Body of pancreas (tissue), 4 donors: Measurements from ENCODE around the gene ATXN7L1. TPM values are rescaled to one million over a fixed set of nuclear protein-coding genes. Genes with fewer than 3 reads are reported as not detected.

Experiments
- ATAC-seq: fragments of 150-250 bp; one replicate; pipeline ENCODE4 v1.9.1; 2016
- DNase-seq, 4 donors: peaks; one replicate each; pipeline ENCODE4 v3.0.0-alpha.2; 2019
- H3K27ac ChIP-seq, 4 donors: fragments of 200-600 bp; sonication (generic); 1 replicate in 3 of 4; 2 replicates in 1 of 4; pipeline versions ENCODE4 v1.5.1 to v1.6.1; 2016 to 2019; ENCODE audit warnings: mild to moderate bottlenecking in 1 of 4, mixed read lengths in 1 of 4, moderate library complexity in 1 of 4
- H3K27me3 ChIP-seq, 2 donors: fragments of 200-600 bp; sonication (generic); one replicate each; pipeline ENCODE4 v1.6.0; 2016; ENCODE audit warnings: mild to moderate bottlenecking in 1 of 2
- H3K36me3 ChIP-seq, 2 donors: fragments of 200-600 bp; sonication (generic); replicated peaks in 1 of 2; 2 replicates each; pipeline ENCODE4 v1.5.1; 2016; ENCODE audit warnings: low read depth in 2 of 2; ENCODE audit not compliant: insufficient read depth in 1 of 2
- H3K4me1 ChIP-seq: fragments of 200-600 bp; sonication (generic); one replicate; pipeline ENCODE4 v1.6.0; 2016
- H3K4me3 ChIP-seq, 2 donors: fragments of 200-600 bp; sonication (generic); 1 replicate in 1 of 2; 2 replicates in 1 of 2; pipeline ENCODE4 v1.5.1; 2016 to 2019
- H3K9me3 ChIP-seq, 3 donors: fragments of 200-600 bp; sonication (generic); 1 replicate in 2 of 3; 2 replicates in 1 of 3; pipeline ENCODE4 v1.5.1; 2016
- POLR2A ChIP-seq, 3 donors: fragments of 450-650 bp; IDR thresholded peaks; one replicate each; pipeline ENCODE4 v1.6.1; 2016; ENCODE audit warnings: antibody characterized with exemption in 3 of 3, mild to moderate bottlenecking in 2 of 3
- WGBS, 2 donors: methylation state at CpG; one replicate each; pipeline ENCODE4 v1.1.5; 2017; 5-methylcytosine and 5-hydroxymethylcytosine counted together
- intact Hi-C: fragments of 100-400 bp; cut with DNase I; formaldehyde crosslinking; loops from one replicate; pipeline ENCODE4 v1.15.1; 2023
- total RNA-seq, 2 donors: library from RNA; depleted of rRNA; stranded (reverse); fragments of >200 nt; gene quantifications; one replicate each; pipeline ENCODE4 v1.1.0, GENCODE V29; 2016
- TF ChIP-seq, protein P1 (sequence below), 7 experiments: fragments of 450-650 bp in 4 of 7; fragments of 200-600 bp in 3 of 7; sonication (generic) in 3 of 7; IDR thresholded peaks; one replicate each; pipeline ENCODE4 v1.5.1; 2016 to 2019; ENCODE audit warnings: antibody characterized with exemption in 7 of 7

Gene ATXN7L1
- total RNA-seq, 2 donors from 2014 or later: 6.6 to 8.0 TPM

DNA sequence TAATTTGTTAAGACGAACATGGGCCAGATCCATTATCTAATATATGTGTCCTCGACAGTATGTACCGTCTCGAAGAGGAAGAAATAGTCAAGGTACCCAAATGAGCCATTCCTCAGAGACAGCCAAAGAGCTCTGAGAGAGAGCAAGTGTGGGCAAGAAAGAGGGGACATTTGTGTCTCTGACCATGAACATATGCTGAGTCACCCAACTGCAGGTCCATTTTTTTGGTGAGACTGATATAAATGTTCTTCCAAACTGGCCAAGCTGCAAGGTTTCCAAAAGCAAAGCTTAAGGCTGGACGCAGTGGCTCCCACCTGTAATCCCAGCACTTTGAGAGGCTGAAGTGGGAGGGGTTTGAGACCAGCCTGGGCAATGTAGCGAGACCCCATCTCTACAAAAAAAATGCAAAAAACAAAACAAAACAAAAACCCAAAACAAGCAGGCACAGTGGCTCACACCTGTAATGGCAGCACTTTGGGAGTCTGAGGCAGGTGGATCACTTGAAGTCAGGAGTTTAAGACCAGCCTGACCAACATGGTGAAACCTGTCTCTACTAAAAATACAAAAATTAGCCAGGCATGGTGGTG is 26.0 kb upstream of the ATXN7L1 start:
- H3K4me3 ChIP-seq: no peak overlapping the region
- ATAC-seq (no peak), DNase-seq (no peak)
- no peaks in the 10 kb centered on the region for H3K27me3 ChIP-seq
- H3K27ac ChIP-seq: no peak overlapping the region
- TF ChIP-seq POLR2A (IDR thresholded peaks at IDR 0.05): no peak
- TF ChIP-seq, protein P1, sequence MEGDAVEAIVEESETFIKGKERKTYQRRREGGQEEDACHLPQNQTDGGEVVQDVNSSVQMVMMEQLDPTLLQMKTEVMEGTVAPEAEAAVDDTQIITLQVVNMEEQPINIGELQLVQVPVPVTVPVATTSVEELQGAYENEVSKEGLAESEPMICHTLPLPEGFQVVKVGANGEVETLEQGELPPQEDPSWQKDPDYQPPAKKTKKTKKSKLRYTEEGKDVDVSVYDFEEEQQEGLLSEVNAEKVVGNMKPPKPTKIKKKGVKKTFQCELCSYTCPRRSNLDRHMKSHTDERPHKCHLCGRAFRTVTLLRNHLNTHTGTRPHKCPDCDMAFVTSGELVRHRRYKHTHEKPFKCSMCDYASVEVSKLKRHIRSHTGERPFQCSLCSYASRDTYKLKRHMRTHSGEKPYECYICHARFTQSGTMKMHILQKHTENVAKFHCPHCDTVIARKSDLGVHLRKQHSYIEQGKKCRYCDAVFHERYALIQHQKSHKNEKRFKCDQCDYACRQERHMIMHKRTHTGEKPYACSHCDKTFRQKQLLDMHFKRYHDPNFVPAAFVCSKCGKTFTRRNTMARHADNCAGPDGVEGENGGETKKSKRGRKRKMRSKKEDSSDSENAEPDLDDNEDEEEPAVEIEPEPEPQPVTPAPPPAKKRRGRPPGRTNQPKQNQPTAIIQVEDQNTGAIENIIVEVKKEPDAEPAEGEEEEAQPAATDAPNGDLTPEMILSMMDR (IDR thresholded peaks at IDR 0.05): no peak
- intact Hi-C loops: no loop called here
- no peaks in the 10 kb centered on the region for H3K4me1 ChIP-seq
- H3K36me3 ChIP-seq: no peaks in the 10 kb centered on the region
- no peaks in the 10 kb centered on the region for H3K9me3 ChIP-seq
- WGBS, 2 donors: 95 to 98% methylated on average over 6 of the region's 6 CpGs

GRCh38 chr7:105897999-105898398 is 21.6 kb upstream of the ATXN7L1 start:
- WGBS, 2 donors: 88% methylated on average over 3 of the region's 3 CpGs
- Histone ChIP-seq H3K9me3 (no peaks in the 10 kb centered on the region), H3K27ac (no peak overlapping the region), H3K27me3 (no peaks in the 10 kb centered on the region), H3K4me3 (no peak overlapping the region), H3K36me3 (no peaks in the 10 kb centered on the region), H3K4me1 (no peaks in the 10 kb centered on the region)
- no peak for ATAC-seq
- intact Hi-C loops: no loop called here
- DNase-seq: no peak
- TF ChIP-seq POLR2A (IDR thresholded peaks at IDR 0.05): no peak
- TF ChIP-seq, protein P1 (IDR thresholded peaks at IDR 0.05): no peak

GRCh38 chr7:105896407-105896911 is 20.1 kb upstream of the ATXN7L1 start:
- Histone ChIP-seq H3K4me1 (no peaks in the 10 kb centered on the region), H3K27ac (no peak overlapping the region), H3K27me3 (no peaks in the 10 kb centered on the region), H3K9me3 (no peaks in the 10 kb centered on the region), H3K36me3 (no peaks in the 10 kb centered on the region), H3K4me3 (no peak overlapping the region)
- intact Hi-C loops: no loop called here
- peak in 1 of 4 donors; percentile 28 for DNase-seq
- TF ChIP-seq, protein P1 (IDR thresholded peaks at IDR 0.05): no peak
- TF ChIP-seq POLR2A (IDR thresholded peaks at IDR 0.05): no peak
- 59 to 74% methylated on average over 1 of the region's 1 CpG for WGBS, 2 donors
- no peak for ATAC-seq

DNA sequence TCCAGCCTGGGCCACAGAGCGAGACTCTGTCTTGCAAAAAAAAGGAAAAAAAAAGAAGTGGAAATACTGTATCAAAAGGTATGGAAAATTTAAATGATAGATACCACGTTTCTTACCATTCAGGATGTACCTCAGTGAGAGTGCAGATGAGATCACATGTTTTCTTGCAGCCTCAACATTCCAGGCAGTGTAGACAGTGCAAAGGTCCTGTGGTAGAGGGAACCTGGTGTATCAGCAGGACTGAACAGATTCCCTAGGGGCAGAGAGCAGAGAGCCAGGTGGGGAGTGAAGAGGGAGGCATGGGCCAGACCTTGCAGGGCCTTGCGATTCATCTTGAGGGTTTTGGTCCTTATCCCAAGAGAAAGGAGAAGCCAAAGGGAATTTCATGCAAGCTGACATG is 17.7 kb upstream of the ATXN7L1 start:
- DNase-seq (no peak), ATAC-seq (no peak)
- H3K27ac ChIP-seq: no peak overlapping the region
- 93% methylated on average over 3 of the region's 3 CpGs for WGBS, 2 donors
- TF ChIP-seq POLR2A (IDR thresholded peaks at IDR 0.05): no peak
- TF ChIP-seq, protein P1 (IDR thresholded peaks at IDR 0.05): no peak
- no peaks in the 10 kb centered on the region for H3K27me3 ChIP-seq
- no peak overlapping the region for H3K4me3 ChIP-seq
- H3K36me3 ChIP-seq: no peaks in the 10 kb centered on the region
- H3K4me1 ChIP-seq: no peaks in the 10 kb centered on the region
- no peaks in the 10 kb centered on the region for H3K9me3 ChIP-seq
- intact Hi-C loops: no loop called here

DNA sequence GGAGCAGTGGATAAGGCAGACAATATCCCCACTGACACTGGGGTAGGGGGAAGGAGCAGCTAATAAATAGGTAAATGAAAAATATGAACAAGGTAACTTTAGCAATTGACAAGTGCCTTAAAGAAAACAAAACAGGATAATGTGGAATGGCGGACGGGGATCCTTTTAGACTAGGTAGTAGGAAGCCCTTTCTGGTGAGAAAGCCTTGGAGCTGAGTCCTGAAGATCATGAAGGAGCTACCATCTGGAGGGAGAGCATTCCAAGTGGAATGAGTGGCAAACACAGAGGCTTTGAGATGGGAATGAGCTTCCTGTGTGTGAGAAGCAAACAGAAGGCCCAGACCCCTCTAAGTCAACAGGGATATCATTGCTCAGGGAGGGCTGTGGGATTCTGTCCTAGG is 16.0 kb upstream of the ATXN7L1 start:
- no peaks in the 10 kb centered on the region for H3K9me3 ChIP-seq
- intact Hi-C loops: no loop called here
- no peaks in the 10 kb centered on the region for H3K27me3 ChIP-seq
- no peak overlapping the region for H3K27ac ChIP-seq
- no peak overlapping the region for H3K4me3 ChIP-seq
- DNase-seq (no peak), ATAC-seq (no peak)
- TF ChIP-seq, protein P1 (IDR thresholded peaks at IDR 0.05): no peak
- no peak for TF ChIP-seq POLR2A (IDR thresholded peaks at IDR 0.05)
- H3K4me1 ChIP-seq: peaks cover 5% of the 10 kb centered on the region
- WGBS, 2 donors: 95 to 98% methylated on average over 2 of the region's 2 CpGs
- H3K36me3 ChIP-seq: no peaks in the 10 kb centered on the region
